NOMO-1 (cell line): ENCODE measurements around the gene LGALS7B.
"Not testable (repeated sequence)": the region's sequence is repeated elsewhere in the genome, so short reads cannot be mapped to it uniquely, and the experiment has no call there.

Source experiments
- DNase-seq, 2 experiments: peaks; one replicate each; lab custom pipeline; 2025; ENCODE audit not compliant: unreplicated experiment in 2 of 2; lab: John Stamatoyannopoulos, UW

Gene LGALS7B

GRCh38 chr19:38816131-38816750 lies 27.2 kb downstream of the LGALS7B start:
- DNase-seq: no peak

- no peak for DNase-seq
Measured at GRCh38 chr19:38817081-38817480, 28.1 kb downstream of the LGALS7B start.

DNA sequence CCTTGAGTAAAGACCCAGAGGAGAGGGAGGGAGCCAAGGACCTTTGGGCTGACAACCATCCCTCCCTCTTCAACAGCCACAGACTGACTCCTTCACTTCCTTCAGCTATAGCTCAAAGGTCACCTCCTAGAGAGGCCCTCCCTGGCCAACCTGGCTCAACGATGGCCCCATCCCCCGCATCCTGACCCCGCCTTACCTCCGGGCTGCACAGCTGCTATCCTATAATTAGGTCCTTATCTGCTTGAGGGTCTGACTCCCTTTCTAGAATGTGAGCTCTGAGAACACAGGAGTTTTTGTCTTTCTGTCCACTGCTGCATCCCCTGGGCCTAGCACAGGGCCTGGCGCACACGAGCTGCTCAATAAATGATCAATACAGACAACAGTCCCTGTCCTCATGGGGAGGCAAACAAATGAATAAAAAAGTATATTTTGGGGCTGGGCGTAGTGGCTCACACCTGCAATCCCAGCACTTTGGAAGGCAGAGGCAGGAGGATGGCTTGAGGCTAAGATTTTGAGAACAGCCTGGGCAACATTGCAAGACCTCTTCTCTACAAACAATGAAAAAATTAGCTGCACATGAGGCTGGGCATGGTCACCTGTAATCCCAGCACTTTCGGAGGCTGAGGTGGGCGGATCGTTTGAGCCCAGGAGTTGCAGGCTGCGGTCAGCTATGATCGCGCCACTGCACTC lies 30.4 kb downstream of the LGALS7B start:
- DNase-seq: no peak

- not testable (repeated sequence) for DNase-seq
Measured at GRCh38 chr19:38821230-38821825, 32.3 kb downstream of the LGALS7B start.

DNA sequence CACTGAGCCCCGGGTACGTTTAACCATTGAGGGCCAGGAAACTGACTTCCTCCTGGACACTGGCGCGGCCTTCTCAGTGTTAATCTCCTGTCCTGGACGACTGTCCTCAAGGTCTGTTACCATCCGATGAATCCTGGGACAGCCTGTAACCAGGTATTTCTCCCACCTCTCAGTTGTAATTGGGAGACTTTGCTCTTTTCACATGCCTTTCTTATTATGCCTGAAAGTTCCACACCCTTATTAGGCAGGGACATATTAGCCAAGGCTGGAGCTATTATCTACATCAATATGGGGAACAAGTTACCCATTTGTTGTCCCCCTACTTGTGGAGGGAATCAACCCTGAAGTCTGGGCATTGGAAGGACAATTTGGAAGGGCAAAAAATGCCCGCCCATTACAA lies 36.9 kb downstream of the LGALS7B start:
- not testable (repeated sequence) for DNase-seq

GRCh38 chr19:38826856-38827551 lies 38.0 kb downstream of the LGALS7B start:
- no peak for DNase-seq

GRCh38 chr19:38829203-38829602 lies 40.2 kb downstream of the LGALS7B start:
- peak; percentile 9 to 36 for DNase-seq

- no peak for DNase-seq
Measured at GRCh38 chr19:38830039-38830733, 41.2 kb downstream of the LGALS7B start.

GRCh38 chr19:38831142-38831605 lies 42.2 kb downstream of the LGALS7B start:
- DNase-seq: peak in 1 of 2 experiments; percentile 28

DNA sequence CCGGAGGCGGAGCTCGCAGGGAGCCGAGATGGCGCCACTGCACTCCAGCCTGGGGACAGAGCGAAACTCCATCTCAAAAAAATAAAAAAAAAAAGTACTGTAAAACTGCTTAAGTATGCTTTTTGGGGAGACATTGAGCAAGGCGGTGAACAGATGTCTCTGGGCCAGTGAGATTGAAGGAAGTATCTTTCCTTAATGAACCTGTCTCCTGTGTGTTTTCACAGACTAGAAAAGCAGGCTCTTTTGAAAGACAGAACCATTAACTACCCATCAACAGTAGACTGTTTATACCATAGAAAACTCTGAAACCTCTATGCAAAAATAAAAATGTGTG lies 44.1 kb downstream of the LGALS7B start:
- no peak for DNase-seq

- no peak for DNase-seq
Measured at GRCh38 chr19:38834104-38834490, 45.1 kb downstream of the LGALS7B start.

DNA sequence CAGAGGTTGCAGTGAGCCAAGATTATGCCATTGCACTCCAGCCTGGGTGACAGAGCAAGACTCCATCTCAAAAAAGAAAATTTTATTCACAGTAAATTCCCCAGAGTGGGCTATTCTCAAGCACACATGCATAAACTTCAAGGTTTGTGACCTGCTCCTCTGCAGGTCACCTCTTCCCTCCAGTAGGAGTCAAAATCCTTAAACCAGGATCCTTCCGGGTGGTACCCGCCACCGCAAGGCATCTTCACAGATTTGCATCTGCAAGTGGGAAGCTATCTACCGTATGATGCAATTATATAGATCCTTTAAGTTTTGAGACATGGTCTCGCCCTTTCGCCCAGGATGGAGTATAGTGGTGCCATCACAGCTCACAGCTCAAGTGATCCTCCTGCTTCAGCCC lies 45.6 kb downstream of the LGALS7B start:
- no peak for DNase-seq

DNA sequence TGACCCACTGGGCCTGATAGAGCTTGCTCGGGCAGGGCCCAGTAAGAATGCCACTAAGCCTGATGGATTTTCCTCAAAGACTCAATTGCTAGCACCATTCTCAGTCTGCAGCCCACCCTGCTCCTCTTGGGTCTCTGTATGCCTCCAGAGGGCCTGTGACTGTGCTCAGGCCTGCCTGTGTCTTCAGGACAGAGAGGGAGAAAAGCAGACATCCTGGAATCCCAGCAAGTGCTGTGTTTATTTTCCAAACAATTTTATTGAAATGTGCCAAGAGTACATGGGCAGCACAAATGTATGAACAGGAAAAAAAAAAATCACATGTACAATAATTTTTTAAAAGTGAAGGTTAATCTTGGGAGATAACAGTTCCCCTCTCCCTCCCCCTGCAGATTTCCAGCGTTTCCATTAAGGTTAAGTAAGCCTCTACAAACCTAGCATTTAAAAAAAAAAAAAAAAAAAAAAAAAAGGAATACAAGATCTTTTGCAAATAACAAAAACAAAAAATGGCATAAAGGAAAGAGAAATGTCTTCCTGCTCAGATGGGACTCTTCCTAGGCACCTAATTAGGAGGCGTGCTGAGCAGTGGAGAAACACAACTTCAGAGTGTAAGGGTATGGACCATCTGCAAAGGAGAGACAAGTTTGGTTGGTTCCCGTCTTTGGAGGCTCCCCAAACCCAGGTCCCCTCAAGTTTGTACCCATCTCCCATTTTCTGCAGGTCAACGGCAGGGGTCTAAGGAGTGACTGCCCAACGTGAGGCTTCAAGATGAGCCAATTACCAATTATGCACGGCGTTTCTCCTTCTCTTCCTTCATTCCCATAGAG lies 47.4 kb downstream of the LGALS7B start:
- no peak for DNase-seq

DNA sequence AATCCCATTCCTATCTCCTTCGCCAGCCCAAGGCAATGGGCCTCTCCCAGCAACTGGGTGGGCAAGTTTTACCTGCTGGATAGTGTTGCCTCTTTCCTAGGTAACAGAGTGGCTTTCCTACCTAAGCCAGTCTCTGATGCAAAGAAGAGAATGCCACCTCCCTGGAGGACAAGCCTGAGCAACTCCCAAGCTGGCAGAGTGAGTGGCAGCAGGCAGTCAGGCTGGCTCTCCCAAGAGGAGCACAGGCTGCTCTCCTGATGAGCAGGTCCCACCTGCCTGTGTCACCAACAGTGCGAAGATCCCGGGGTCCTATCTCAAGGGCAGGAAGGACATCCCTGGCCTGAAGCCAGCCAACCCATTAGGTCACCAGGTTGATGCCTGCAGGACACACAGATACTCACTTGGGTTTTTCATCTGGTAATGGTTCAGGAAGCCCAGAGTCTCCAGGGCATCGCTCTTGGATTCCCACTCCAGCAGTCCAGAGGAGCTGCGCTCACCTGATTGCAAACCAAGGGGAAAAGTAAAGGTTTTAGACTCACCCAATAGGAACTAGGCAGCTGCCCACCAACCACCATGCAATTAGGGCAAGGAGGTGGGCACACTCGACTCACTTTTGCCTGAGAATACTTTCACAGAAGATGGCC lies 48.1 kb downstream of the LGALS7B start:
- no peak for DNase-seq

- no peak for DNase-seq
Measured at GRCh38 chr19:38837656-38838121, 48.7 kb downstream of the LGALS7B start.

DNA sequence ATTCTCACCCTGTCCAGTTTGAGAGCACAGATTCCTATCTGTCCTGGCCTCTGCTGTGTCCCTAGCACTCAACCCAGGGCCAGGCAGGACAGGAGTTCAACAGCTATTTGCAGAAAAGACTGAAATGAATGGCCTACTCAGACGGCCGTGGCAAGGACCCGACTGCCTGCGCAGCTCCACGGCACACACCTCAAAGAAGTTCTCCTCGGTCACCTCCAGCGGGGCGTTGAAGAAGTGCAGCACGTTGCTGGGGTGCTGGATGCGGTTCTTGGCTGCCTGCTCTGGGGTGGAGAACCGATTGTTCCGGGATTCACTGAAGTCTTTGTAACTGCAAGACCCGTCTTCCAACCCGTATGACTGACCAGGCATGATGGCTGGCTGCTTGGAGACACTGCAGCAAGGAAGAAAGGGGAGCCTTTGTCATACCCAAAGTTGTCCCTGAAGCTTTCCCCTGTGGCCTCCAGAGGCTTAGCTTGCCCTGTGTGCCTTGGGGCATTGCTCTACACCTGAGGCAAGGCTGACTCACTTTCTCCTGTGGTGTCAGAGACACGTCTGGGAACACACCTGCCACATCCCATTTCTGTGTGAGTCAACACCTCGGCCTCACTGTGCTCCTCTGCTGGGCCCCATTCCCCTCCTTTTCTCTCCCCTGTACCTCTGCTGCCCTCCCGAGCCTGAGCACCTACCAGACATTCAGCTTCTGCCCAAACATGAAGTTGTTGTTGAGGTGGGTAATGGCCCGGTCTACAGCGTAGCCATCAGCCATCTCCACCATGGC lies 49.4 kb downstream of the LGALS7B start:
- DNase-seq: no peak

DNA sequence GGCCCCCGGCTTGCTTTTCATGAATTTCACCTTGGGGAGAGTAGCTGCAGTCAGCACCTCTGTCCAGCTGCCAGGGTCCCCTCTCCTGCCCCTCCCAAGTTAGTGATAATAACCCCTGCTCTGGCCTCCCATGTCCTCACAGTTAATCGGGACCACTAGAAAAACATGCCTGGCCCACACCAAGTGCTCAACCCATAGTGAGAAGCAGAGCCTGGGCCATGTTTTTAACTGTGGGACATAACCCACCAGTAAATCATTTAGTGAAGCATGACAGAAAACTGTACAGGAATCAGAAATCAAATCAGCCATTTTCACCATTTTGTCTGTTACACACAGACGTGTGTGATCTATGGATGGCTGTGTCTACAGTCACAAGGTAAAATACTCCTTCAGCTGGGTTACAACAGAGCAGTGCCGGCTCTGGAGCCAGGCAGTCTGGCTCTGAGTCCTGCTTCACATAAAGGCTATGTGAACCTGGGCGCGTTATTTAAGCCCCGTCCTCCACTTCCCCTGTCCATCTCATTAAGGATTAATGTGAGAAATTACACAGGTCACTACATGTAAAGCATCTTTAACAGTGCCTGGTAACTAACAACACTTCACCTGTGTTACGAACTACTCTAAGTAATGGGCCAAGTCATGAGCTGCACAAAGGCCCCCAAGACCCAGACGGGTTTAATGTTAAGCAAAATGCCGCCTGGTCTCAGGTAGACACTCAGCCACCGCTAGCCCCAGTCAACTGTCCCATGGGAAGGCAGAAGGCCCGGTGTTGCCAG lies 50.2 kb downstream of the LGALS7B start:
- no peak for DNase-seq
